SK-N-SH treated with all-trans-retinoic acid at 6 μM for 48 hours (cell line): Measurements from ENCODE around the gene PRKAG1.

Source experiments
- ATAC-seq: fragments of 200-7000 bp; cut with Tn5 transposase; 3 replicates; pipeline ENCODE4 v1.9.1; 2020; ENCODE audit warnings: mild to moderate bottlenecking, moderate library complexity
- ARNTL ChIP-seq: fragments of 450-650 bp; formaldehyde crosslinking; IDR thresholded peaks from 2 replicates; pipeline ENCODE4 v1.5.0; 2020; ENCODE audit warnings: low read depth, mild to moderate bottlenecking, moderate library complexity, borderline replicate concordance
- BACH2 ChIP-seq: fragments of 250-450 bp; sonication (Bioruptor Pico); IDR thresholded peaks from 2 replicates; pipeline ENCODE4 v1.9.0; 2021; ENCODE audit warnings: mild to moderate bottlenecking, borderline replicate concordance
- CREB5 ChIP-seq: fragments of 250-450 bp; sonication (Bioruptor Pico); IDR thresholded peaks from 2 replicates; pipeline ENCODE4 v1.5.1; 2020; ENCODE audit warnings: low read depth, mild to moderate bottlenecking, moderate library complexity
- CSDC2 ChIP-seq: fragments of 250-450 bp; sonication (Bioruptor Pico); IDR thresholded peaks from 2 replicates; pipeline ENCODE4 v1.5.0; 2020; ENCODE audit warnings: mild to moderate bottlenecking, moderate library complexity
- CSRNP3 ChIP-seq: fragments of 250-450 bp; sonication (Bioruptor Pico); IDR thresholded peaks from 2 replicates; pipeline ENCODE4 v1.5.1; 2021; ENCODE audit warnings: mild to moderate bottlenecking, moderate library complexity
- ESRRG ChIP-seq: fragments of 250-450 bp; sonication (Bioruptor Pico); IDR thresholded peaks from 2 replicates; pipeline ENCODE4 v1.6.1; 2021; ENCODE audit warnings: mild to moderate bottlenecking
- GLIS3 ChIP-seq: fragments of 250-450 bp; sonication (Bioruptor Pico); IDR thresholded peaks from 2 replicates; pipeline ENCODE4 v1.5.0; 2020; ENCODE audit warnings: mild to moderate bottlenecking, moderate library complexity
- ISL1 ChIP-seq: fragments of 250-450 bp; sonication (Bioruptor Pico); IDR thresholded peaks from 2 replicates; pipeline ENCODE4 v2.1.2; 2022; ENCODE audit warnings: mild to moderate bottlenecking, moderate library complexity
- OSR1 ChIP-seq: fragments of 250-450 bp; sonication (Bioruptor Pico); IDR thresholded peaks from 2 replicates; pipeline ENCODE4 v1.8.0; 2022; ENCODE audit warnings: moderate library complexity, mild to moderate bottlenecking, inconsistent platforms
- PATZ1 ChIP-seq: fragments of 250-450 bp; sonication (Bioruptor Pico); IDR thresholded peaks from 2 replicates; pipeline ENCODE4 v1.8.0; 2020; ENCODE audit warnings: mild to moderate bottlenecking, moderate library complexity, borderline replicate concordance
- POU6F1 ChIP-seq: fragments of 250-450 bp; sonication (Bioruptor Pico); IDR thresholded peaks from 2 replicates; pipeline ENCODE4 v1.8.0; 2021; ENCODE audit warnings: low read depth, mild to moderate bottlenecking, moderate library complexity, borderline replicate concordance
- PPARA ChIP-seq: fragments of 250-450 bp; sonication (Bioruptor Pico); IDR thresholded peaks from 2 replicates; pipeline ENCODE4 v1.5.0; 2020; ENCODE audit warnings: mild to moderate bottlenecking, borderline replicate concordance
- RARB ChIP-seq: fragments of 250-450 bp; sonication (Bioruptor Pico); IDR thresholded peaks from 2 replicates; pipeline ENCODE4 v1.8.0; 2021; ENCODE audit warnings: mild to moderate bottlenecking, moderate library complexity
- SNAI2 ChIP-seq: fragments of 250-450 bp; sonication (Bioruptor Pico); IDR thresholded peaks from 2 replicates; pipeline ENCODE4 v1.5.0; 2020; ENCODE audit warnings: mild to moderate bottlenecking, moderate library complexity
- TCF4 ChIP-seq: fragments of 250-450 bp; sonication (Bioruptor Pico); IDR thresholded peaks from 2 replicates; pipeline ENCODE4 v1.8.0; 2021; ENCODE audit warnings: mild to moderate bottlenecking, moderate library complexity, borderline replicate concordance
- TOX ChIP-seq: fragments of 250-450 bp; sonication (Bioruptor Pico); IDR thresholded peaks from 2 replicates; pipeline ENCODE4 v1.8.0; 2021; ENCODE audit warnings: mild to moderate bottlenecking, moderate library complexity, borderline replicate concordance
- TSHZ2 ChIP-seq: fragments of 250-450 bp; sonication (Bioruptor Pico); IDR thresholded peaks from 2 replicates; pipeline ENCODE4 v1.5.0; 2020; ENCODE audit warnings: mild to moderate bottlenecking, moderate library complexity
- ZC3H10 ChIP-seq: fragments of 250-450 bp; sonication (Bioruptor Pico); IDR thresholded peaks from 2 replicates; pipeline ENCODE4 v1.5.1; 2021; ENCODE audit warnings: mild to moderate bottlenecking, moderate library complexity
- ZFP3 ChIP-seq: fragments of 250-450 bp; sonication (Bioruptor Pico); IDR thresholded peaks from 2 replicates; pipeline ENCODE4 v1.5.0; 2020; ENCODE audit warnings: mild to moderate bottlenecking, moderate library complexity
- ZNF565 ChIP-seq: fragments of 450-650 bp; formaldehyde crosslinking; conservative IDR thresholded peaks from 2 replicates; pipeline ENCODE4 v1.5.0; 2020; ENCODE audit warnings: low read depth, mild to moderate bottlenecking, moderate library complexity
- ZNF70 ChIP-seq: fragments of 450-650 bp; formaldehyde crosslinking; IDR thresholded peaks from 2 replicates; pipeline ENCODE4 v1.5.0; 2020; ENCODE audit warnings: mild to moderate bottlenecking, moderate library complexity
- ZNF8 ChIP-seq: fragments of 450-650 bp; formaldehyde crosslinking; IDR thresholded peaks from 2 replicates; pipeline ENCODE4 v1.5.0; 2020; ENCODE audit warnings: mild to moderate bottlenecking, moderate library complexity

The PRKAG1 gene

GRCh38 chr12:49043241-49043640 lies 24.7 kb upstream of the PRKAG1 start:
- no peak for ATAC-seq
- TF ChIP-seq TSHZ2 (CRISPR knock-in tag), result no peak
- no peak for TF ChIP-seq CREB5 (CRISPR knock-in tag)
- TF ChIP-seq OSR1 (CRISPR knock-in tag), result no peak
- no peak for TF ChIP-seq SNAI2 (CRISPR knock-in tag)
- no peak for TF ChIP-seq ESRRG (CRISPR knock-in tag)
- TF ChIP-seq ISL1, result no peak
- no peak for TF ChIP-seq POU6F1
- TF ChIP-seq CSRNP3 (CRISPR knock-in tag), result no peak
- TF ChIP-seq CSDC2 (CRISPR knock-in tag), result no peak
- TF ChIP-seq PPARA (CRISPR knock-in tag), result no peak
- TF ChIP-seq BACH2, result no peak
- no peak for TF ChIP-seq ZNF565 (CRISPR knock-in tag)
- no peak for TF ChIP-seq ZC3H10
- no peak for TF ChIP-seq ARNTL
- no peak for TF ChIP-seq ZFP3 (CRISPR knock-in tag)
- no peak for TF ChIP-seq ZNF70
- TF ChIP-seq RARB (CRISPR knock-in tag), result no peak

- TF ChIP-seq ARNTL (no peak), ZFP3 (CRISPR knock-in tag) (no peak), SNAI2 (CRISPR knock-in tag) (no peak), CREB5 (CRISPR knock-in tag) (no peak), ISL1 (no peak), BACH2 (no peak), ZNF565 (CRISPR knock-in tag) (no peak), ZNF8 (CRISPR knock-in tag) (no peak), TCF4 (CRISPR knock-in tag) (no peak), CSRNP3 (CRISPR knock-in tag) (no peak), OSR1 (CRISPR knock-in tag) (no peak), POU6F1 (no peak), PPARA (CRISPR knock-in tag) (no peak), TOX (CRISPR knock-in tag) (no peak), GLIS3 (CRISPR knock-in tag) (no peak), CSDC2 (CRISPR knock-in tag) (no peak), PATZ1 (CRISPR knock-in tag) (no peak)
- no peak for ATAC-seq
Measured at GRCh38 chr12:49041881-49042484, 23.4 kb upstream of the PRKAG1 start.
